Fibroblast of pulmonary artery (primary cell): ENCODE measurements around the gene NUDT14.

Source experiments
- DNase-seq: peaks from one replicate; pipeline ENCODE4 v3.0.0-alpha.2; 2010; ENCODE audit warnings: low read depth
- H3K4me3 ChIP-seq: replicated peaks from 2 replicates; pipeline ENCODE4 v1.5.1; 2011; ENCODE audit warnings: low read depth, mild to moderate bottlenecking, control low read depth, low read length, moderate library complexity
- TF ChIP-seq, protein P1 (sequence below): IDR thresholded peaks from 2 replicates; pipeline ENCODE4 v1.5.1; 2011; ENCODE audit warnings: mild to moderate bottlenecking, control low read depth, low read length, inconsistent platforms; ENCODE audit errors: missing control alignments

Gene NUDT14

DNA sequence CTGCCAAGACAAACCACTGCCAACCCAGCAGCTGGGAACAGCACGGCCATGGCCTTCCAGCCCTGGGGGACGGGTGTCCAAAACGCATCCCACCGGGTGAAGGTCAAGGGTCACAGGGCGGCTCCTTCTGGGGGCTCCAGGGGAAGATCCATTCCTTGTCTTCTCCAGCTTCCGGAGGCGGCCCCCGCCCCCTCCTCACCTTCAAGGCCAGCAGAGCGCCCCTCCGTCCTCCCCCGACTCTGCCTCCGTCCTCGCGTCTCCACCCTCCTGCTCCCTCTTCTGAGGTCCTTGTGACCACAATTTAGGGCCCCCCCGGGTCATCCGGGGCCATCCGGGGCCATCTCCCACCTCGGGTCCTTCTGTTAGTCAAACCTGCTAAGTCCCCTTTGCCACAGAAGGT lies 3.9 kb upstream of the NUDT14 start:
- no peak for DNase-seq
- no peak overlapping the region for H3K4me3 ChIP-seq
- TF ChIP-seq, protein P1, sequence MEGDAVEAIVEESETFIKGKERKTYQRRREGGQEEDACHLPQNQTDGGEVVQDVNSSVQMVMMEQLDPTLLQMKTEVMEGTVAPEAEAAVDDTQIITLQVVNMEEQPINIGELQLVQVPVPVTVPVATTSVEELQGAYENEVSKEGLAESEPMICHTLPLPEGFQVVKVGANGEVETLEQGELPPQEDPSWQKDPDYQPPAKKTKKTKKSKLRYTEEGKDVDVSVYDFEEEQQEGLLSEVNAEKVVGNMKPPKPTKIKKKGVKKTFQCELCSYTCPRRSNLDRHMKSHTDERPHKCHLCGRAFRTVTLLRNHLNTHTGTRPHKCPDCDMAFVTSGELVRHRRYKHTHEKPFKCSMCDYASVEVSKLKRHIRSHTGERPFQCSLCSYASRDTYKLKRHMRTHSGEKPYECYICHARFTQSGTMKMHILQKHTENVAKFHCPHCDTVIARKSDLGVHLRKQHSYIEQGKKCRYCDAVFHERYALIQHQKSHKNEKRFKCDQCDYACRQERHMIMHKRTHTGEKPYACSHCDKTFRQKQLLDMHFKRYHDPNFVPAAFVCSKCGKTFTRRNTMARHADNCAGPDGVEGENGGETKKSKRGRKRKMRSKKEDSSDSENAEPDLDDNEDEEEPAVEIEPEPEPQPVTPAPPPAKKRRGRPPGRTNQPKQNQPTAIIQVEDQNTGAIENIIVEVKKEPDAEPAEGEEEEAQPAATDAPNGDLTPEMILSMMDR: no peak

DNA sequence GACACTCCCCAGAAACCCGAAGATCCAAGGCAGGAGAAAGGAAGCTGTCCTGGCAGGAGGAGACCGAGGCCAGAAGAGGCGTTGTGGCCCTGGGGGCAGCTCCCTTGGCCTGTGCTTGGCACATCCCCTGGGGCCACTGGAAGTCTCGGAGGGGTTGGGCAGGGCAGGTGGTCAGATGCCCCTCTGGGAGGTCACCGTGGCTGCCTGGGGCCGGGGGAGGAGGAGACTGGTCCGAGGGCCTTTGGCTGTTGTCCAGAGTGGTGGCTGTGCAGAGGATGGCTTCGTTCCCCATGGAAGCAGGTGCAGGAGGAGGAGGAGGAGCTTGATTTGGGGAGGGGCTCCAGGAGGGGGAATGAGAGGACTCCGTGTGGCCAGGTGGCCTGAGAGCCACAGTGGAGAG lies 3.3 kb upstream of the NUDT14 start:
- TF ChIP-seq, protein P1: no peak
- no peak overlapping the region for H3K4me3 ChIP-seq
- no peak for DNase-seq

DNA sequence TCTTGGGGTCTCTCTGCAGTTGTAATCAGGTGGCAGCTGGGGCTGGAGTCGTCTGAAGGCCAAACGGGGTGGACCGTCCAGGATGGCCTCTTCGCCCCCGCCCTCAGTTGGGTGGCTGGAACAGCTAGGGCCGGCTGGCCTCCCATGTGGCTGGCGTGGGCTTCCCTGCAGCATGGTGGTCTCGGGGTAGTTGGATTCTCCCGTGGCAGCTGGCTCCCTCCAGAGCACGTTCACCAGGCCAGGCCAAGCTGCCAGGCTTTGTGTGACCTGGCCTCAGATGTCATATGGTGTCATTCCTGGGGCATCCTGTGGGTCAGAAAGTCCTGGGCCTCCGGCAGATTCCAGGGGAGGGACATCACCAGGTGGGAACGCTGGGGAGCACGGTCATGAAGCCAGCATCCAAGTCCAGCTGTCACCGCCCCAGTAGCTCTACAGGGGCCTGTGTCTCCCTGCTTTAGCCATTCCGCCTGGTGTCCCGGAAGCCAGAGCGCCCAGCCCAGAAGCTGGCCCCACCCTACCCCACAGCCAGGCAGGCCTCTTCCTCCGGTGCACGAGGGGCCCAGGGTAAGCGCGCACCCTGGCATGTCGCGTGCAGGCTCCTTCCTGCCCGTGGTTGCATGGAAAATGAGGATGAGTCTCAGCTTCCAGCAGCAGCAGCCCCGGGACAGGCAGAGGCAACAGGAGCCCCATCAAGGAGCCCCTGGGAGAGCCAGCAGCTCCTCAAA lies 1.3 kb upstream of the NUDT14 start:
- TF ChIP-seq, protein P1: no peak
- no peak for DNase-seq
- no peak overlapping the region for H3K4me3 ChIP-seq

DNA sequence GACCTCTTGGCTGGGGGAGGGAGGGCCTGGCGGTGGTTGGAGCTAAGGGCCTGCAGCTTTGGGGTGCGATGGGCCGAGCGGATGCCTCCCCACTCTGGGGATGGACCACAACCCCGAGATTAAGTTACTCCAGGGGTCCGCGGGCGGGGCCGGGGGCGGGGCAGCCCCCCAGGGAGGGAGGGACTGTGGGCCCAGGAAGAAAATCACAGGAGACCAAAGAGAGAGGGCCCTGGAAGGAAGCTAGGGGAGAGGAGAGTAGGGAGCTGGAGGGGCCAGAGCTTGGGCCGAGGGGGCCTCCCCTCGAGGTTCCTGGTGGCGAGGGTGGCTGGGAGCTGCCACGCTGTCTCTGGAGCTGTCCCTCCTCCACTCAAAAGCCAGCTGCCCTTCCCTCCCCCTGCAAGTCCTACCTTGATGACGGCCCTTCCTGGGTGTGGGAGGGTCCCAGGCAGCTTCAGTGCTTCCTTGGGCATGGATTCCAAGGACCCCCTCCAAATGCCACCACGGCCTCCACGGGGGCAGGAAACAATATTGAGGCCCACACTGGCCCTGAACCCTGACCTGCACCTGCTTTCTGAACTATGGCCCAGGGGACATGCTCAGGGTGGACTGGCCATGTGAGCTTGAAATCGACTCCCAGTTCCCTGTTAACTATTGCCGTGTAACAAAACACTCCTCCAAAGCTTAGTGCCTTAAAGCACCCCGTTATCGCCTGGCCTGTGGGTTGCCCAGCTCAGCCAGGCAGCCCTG lies 610 bp upstream of the NUDT14 start:
- DNase-seq: no peak
- TF ChIP-seq, protein P1: no peak
- H3K4me3 ChIP-seq: no peak overlapping the region

DNA sequence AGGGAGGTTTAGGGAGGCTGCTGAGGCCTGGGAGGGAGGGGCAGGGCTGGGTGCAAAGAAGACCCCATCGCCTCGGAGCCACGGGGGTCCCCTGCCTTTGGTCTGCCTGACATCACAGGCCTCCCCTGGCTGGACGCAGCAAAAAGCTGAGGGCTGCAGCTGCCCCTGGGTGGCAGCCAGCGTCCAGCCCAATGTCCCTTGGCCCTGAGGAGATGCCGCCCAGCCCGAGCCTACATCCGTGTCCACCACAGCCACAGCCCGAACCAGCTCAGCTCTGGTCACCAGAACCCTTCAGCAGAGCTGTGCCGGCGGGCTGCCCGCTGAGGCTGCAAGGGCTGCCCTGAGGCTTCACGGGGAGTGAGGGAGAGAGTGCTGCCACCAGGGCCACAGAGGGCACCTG lies 1.9 kb downstream of the NUDT14 start:
- no peak for DNase-seq
- TF ChIP-seq, protein P1: no peak
- no peak overlapping the region for H3K4me3 ChIP-seq

DNA sequence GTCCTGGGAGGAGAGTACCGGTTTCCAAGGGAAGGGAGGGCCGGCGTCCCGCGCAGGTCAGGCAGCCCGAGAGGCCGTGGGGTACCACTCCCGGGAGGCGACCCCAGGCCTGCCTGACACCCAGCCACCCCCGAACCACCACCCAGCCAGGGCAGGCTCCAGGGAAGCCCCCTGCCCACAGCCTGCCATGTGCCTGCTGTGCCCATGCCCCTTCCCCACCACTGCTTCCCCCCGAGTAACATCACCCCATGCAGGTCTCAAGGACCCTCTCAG lies 2.3 kb downstream of the NUDT14 start:
- TF ChIP-seq, protein P1: no peak
- H3K4me3 ChIP-seq: no peak overlapping the region
- DNase-seq: no peak
